HepG2 (cell line): ENCODE data around the gene TBX6. TPM values are rescaled to one million over a fixed set of nuclear protein-coding genes. Genes with fewer than 3 reads are reported as not detected.

Experiments
- AGO1 ChIP-seq: fragments of 200-400 bp; formaldehyde crosslinking; IDR thresholded peaks from 2 replicates; pipeline ENCODE4 v1.6.1; 2017; ENCODE audit warnings: mild to moderate bottlenecking, low read depth, low read length, moderate library complexity; ENCODE audit not compliant: poor library complexity, severe bottlenecking
- ATF4 ChIP-seq, 2 experiments: fragments of 450-650 bp in 1 of 2; sonication (generic) in 1 of 2; formaldehyde crosslinking; IDR thresholded peaks; 2 replicates each; pipeline versions ENCODE4 v1.5.0 to v1.8.0; 2020 to 2022; ENCODE audit warnings: mild to moderate bottlenecking in 1 of 2, missing genetic modification reagents in 1 of 2
- GMEB1 ChIP-seq: sonication (generic); formaldehyde crosslinking; IDR thresholded peaks from 2 replicates; pipeline ENCODE4 v1.5.1; 2020; ENCODE audit warnings: missing genetic modification reagents, mild to moderate bottlenecking, borderline replicate concordance
- HHEX ChIP-seq: IDR thresholded peaks from 2 replicates; pipeline ENCODE4 v1.6.1; 2016; ENCODE audit warnings: control low read depth
- HNRNPLL ChIP-seq: fragments of 200-400 bp; formaldehyde crosslinking; IDR thresholded peaks from 2 replicates; pipeline ENCODE4 v1.6.1; 2017; ENCODE audit warnings: mild to moderate bottlenecking, low read depth, low read length; ENCODE audit not compliant: poor library complexity, severe bottlenecking
- IKZF4 ChIP-seq: sonication (generic); formaldehyde crosslinking; IDR thresholded peaks from 2 replicates; pipeline ENCODE4 v1.5.1; 2020; ENCODE audit warnings: borderline replicate concordance, mild to moderate bottlenecking, low read depth, missing genetic modification reagents; ENCODE audit errors: not compliant biosample characterization
- TOPORS ChIP-seq: sonication (generic); formaldehyde crosslinking; IDR thresholded peaks from 2 replicates; pipeline ENCODE4 v1.8.0; 2023; ENCODE audit warnings: mild to moderate bottlenecking, missing genetic modification reagents
- ZFY ChIP-seq: sonication (generic); formaldehyde crosslinking; IDR thresholded peaks from 2 replicates; pipeline ENCODE4 v1.4.0; 2020; ENCODE audit warnings: missing genetic modification reagents
- ZNF207 ChIP-seq: fragments of 450-650 bp; IDR thresholded peaks from 2 replicates; pipeline ENCODE4 v1.6.1; 2016; ENCODE audit warnings: antibody characterized with exemption, borderline replicate concordance
- ZNF318 ChIP-seq: sonication (generic); formaldehyde crosslinking; IDR thresholded peaks from 2 replicates; pipeline ENCODE4 v1.4.0; 2020; ENCODE audit warnings: mild to moderate bottlenecking, missing genetic modification reagents
- ZNF761 ChIP-seq: sonication (generic); formaldehyde crosslinking; conservative IDR thresholded peaks from 2 replicates; pipeline ENCODE4 v1.4.0; 2020; ENCODE audit warnings: mild to moderate bottlenecking, missing genetic modification reagents
- ZNF773 ChIP-seq: sonication (generic); formaldehyde crosslinking; IDR thresholded peaks from 2 replicates; pipeline ENCODE4 v1.4.0; 2020; ENCODE audit warnings: missing genetic modification reagents, borderline replicate concordance
- ZNF879 ChIP-seq: sonication (generic); formaldehyde crosslinking; IDR thresholded peaks from 2 replicates; pipeline ENCODE4 v1.8.1; 2023; ENCODE audit warnings: missing genetic modification reagents
- polyA plus RNA-seq, 8 experiments: library from polyadenylated mRNA; depleted of rRNA in 3 of 8; stranded (reverse) in 7 of 8; unstranded in 1 of 8; fragments of >200 nt; fragmentation: Illumina TruSeq in 4 of 8; extraction: Trizol in 4 of 8; gene quantifications; 2 replicates each; pipeline versions ENCODE4 v1.2.1 to v1.2.3, GENCODE V29; 2011 to 2016; ENCODE audit warnings: low read depth in 4 of 8, missing spikeins in 1 of 8, mixed read lengths in 1 of 8; ENCODE audit not compliant: insufficient read depth in 1 of 8
- total RNA-seq, 5 experiments: library from RNA; depleted of rRNA; stranded (reverse); fragments of >200 nt; fragmentation: Illumina TruSeq; extraction: Trizol; gene quantifications; 2 replicates each; pipeline ENCODE4 v1.2.3, GENCODE V29; 2016; ENCODE audit warnings: low read depth in 1 of 5
- TF ChIP-seq, protein P1 (sequence below): sonication (generic); formaldehyde crosslinking; IDR thresholded peaks from 2 replicates; pipeline ENCODE4 v1.4.0; 2020; ENCODE audit warnings: missing genetic modification reagents

TBX6 gene
- total and polyA plus RNA-seq, 2 of the 13 experiments (the other 11 are each of a cell fraction or from before 2014, with no cell fraction given): 0.24 to 0.42 TPM

- TF ChIP-seq ZNF318 (CRISPR knock-in tag): no peak
- peak; percentile 93 for TF ChIP-seq HNRNPLL
- TF ChIP-seq GMEB1 (CRISPR knock-in tag): peak; percentile 86
- peak; percentile 88 for TF ChIP-seq TOPORS (CRISPR knock-in tag)
- TF ChIP-seq, protein P1, sequence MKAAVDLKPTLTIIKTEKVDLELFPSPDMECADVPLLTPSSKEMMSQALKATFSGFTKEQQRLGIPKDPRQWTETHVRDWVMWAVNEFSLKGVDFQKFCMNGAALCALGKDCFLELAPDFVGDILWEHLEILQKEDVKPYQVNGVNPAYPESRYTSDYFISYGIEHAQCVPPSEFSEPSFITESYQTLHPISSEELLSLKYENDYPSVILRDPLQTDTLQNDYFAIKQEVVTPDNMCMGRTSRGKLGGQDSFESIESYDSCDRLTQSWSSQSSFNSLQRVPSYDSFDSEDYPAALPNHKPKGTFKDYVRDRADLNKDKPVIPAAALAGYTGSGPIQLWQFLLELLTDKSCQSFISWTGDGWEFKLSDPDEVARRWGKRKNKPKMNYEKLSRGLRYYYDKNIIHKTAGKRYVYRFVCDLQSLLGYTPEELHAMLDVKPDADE (CRISPR knock-in tag): no peak
- TF ChIP-seq ZNF207: no peak
- peak; percentile 97 for TF ChIP-seq AGO1
- no peak for TF ChIP-seq HHEX (CRISPR knock-in tag)
- TF ChIP-seq ZNF879 (CRISPR knock-in tag): no peak
- 0 out of 2 replicates have a peak, but pooled peaks have one; percentile 21 for TF ChIP-seq ZNF773 (CRISPR knock-in tag)
- no peak for TF ChIP-seq ZNF761
- peak in 1 of 2 experiments; percentile 81; a peak in 2 of 4 replicates for TF ChIP-seq ATF4 (CRISPR knock-in tag; IDR thresholded peaks at IDR 0.05)
- peak; percentile 56 for TF ChIP-seq ZFY (CRISPR knock-in tag)
- TF ChIP-seq IKZF4 (CRISPR knock-in tag): no peak
These were observed 16.0 kb downstream of the TBX6 start, which contains the start of gene PPP4C (continued) for GRCh38 chr16:30075503-30076275.
